ENCODE results near the gene PSME4.
"Not testable (repeated sequence)": the region's sequence is repeated elsewhere in the genome, so short reads cannot be mapped to it uniquely, and the experiment has no call there.

The PSME4 gene

GRCh38 chr2:53851052-53851757 is 119.6 kb downstream of the PSME4 start:
- DNase-seq; H3K27me3 ChIP-seq (replicated peaks; ENCODE audit: control insufficient read depth, insufficient read depth, low read length, poor library complexity, severe bottlenecking); H3K9me3 ChIP-seq (ENCODE audit: control insufficient read depth, low read length); H3K36me3 ChIP-seq (ENCODE audit: control insufficient read depth, insufficient read depth, low read length); H3K4me3 ChIP-seq (ENCODE audit: insufficient read depth, low read depth, low read length, poor library complexity, severe bottlenecking); H3K4me1 ChIP-seq (ENCODE audit: control insufficient read depth, insufficient read depth, low read length, poor library complexity, severe bottlenecking); H3K27ac ChIP-seq (ENCODE audit: insufficient read depth, low read length, poor library complexity, severe bottlenecking): not testable (repeated sequence)

GRCh38 chr2:53848062-53848461 is 122.7 kb downstream of the PSME4 start:
- no peak for DNase-seq
- Histone ChIP-seq H3K27me3 (replicated peaks; ENCODE audit: control insufficient read depth, insufficient read depth, low read length, poor library complexity, severe bottlenecking) (no peaks in the 10 kb centered on the region), H3K27ac (ENCODE audit: insufficient read depth, low read length, poor library complexity, severe bottlenecking) (no peak overlapping the region), H3K9me3 (ENCODE audit: control insufficient read depth, low read length) (no peaks in the 10 kb centered on the region), H3K4me3 (ENCODE audit: insufficient read depth, low read depth, low read length, poor library complexity, severe bottlenecking) (no peak overlapping the region), H3K4me1 (ENCODE audit: control insufficient read depth, insufficient read depth, low read length, poor library complexity, severe bottlenecking) (no peaks in the 10 kb centered on the region), H3K36me3 (ENCODE audit: control insufficient read depth, insufficient read depth, low read length) (no peaks in the 10 kb centered on the region)

GRCh38 chr2:53843595-53843994 is 127.2 kb downstream of the PSME4 start:
- Histone ChIP-seq H3K27ac (ENCODE audit: insufficient read depth, low read length, poor library complexity, severe bottlenecking) (no peak overlapping the region), H3K4me1 (ENCODE audit: control insufficient read depth, insufficient read depth, low read length, poor library complexity, severe bottlenecking) (no peaks in the 10 kb centered on the region), H3K36me3 (ENCODE audit: control insufficient read depth, insufficient read depth, low read length) (no peaks in the 10 kb centered on the region), H3K9me3 (ENCODE audit: control insufficient read depth, low read length) (no peaks in the 10 kb centered on the region), H3K4me3 (ENCODE audit: insufficient read depth, low read depth, low read length, poor library complexity, severe bottlenecking) (no peak overlapping the region), H3K27me3 (replicated peaks; ENCODE audit: control insufficient read depth, insufficient read depth, low read length, poor library complexity, severe bottlenecking) (no peaks in the 10 kb centered on the region)
- DNase-seq = no peak

GRCh38 chr2:53842891-53843290 is 127.9 kb downstream of the PSME4 start:
- DNase-seq = no peak
- Histone ChIP-seq H3K9me3 (ENCODE audit: control insufficient read depth, low read length) (no peaks in the 10 kb centered on the region), H3K36me3 (ENCODE audit: control insufficient read depth, insufficient read depth, low read length) (no peaks in the 10 kb centered on the region), H3K4me3 (ENCODE audit: insufficient read depth, low read depth, low read length, poor library complexity, severe bottlenecking) (no peak overlapping the region), H3K4me1 (ENCODE audit: control insufficient read depth, insufficient read depth, low read length, poor library complexity, severe bottlenecking) (no peaks in the 10 kb centered on the region), H3K27me3 (replicated peaks; ENCODE audit: control insufficient read depth, insufficient read depth, low read length, poor library complexity, severe bottlenecking) (no peaks in the 10 kb centered on the region), H3K27ac (ENCODE audit: insufficient read depth, low read length, poor library complexity, severe bottlenecking) (no peak overlapping the region)

- not testable (repeated sequence) for DNase-seq; H3K4me1 ChIP-seq (ENCODE audit: control insufficient read depth, insufficient read depth, low read length, poor library complexity, severe bottlenecking); H3K9me3 ChIP-seq (ENCODE audit: control insufficient read depth, low read length); H3K4me3 ChIP-seq (ENCODE audit: insufficient read depth, low read depth, low read length, poor library complexity, severe bottlenecking); H3K36me3 ChIP-seq (ENCODE audit: control insufficient read depth, insufficient read depth, low read length); H3K27me3 ChIP-seq (replicated peaks; ENCODE audit: control insufficient read depth, insufficient read depth, low read length, poor library complexity, severe bottlenecking); H3K27ac ChIP-seq (ENCODE audit: insufficient read depth, low read length, poor library complexity, severe bottlenecking)
Observed at GRCh38 chr2:53841651-53842050, 129.1 kb downstream of the PSME4 start.

- DNase-seq = no peak
- H3K27ac ChIP-seq (ENCODE audit: insufficient read depth, low read length, poor library complexity, severe bottlenecking) = no peak overlapping the region
- no peaks in the 10 kb centered on the region for H3K9me3 ChIP-seq (ENCODE audit: control insufficient read depth, low read length)
- no peak overlapping the region for H3K4me3 ChIP-seq (ENCODE audit: insufficient read depth, low read depth, low read length, poor library complexity, severe bottlenecking)
- no peaks in the 10 kb centered on the region for H3K4me1 ChIP-seq (ENCODE audit: control insufficient read depth, insufficient read depth, low read length, poor library complexity, severe bottlenecking)
- no peaks in the 10 kb centered on the region for H3K27me3 ChIP-seq (replicated peaks; ENCODE audit: control insufficient read depth, insufficient read depth, low read length, poor library complexity, severe bottlenecking)
- no peaks in the 10 kb centered on the region for H3K36me3 ChIP-seq (ENCODE audit: control insufficient read depth, insufficient read depth, low read length)
Observed at GRCh38 chr2:53840580-53840979, 130.2 kb downstream of the PSME4 start.

GRCh38 chr2:53829980-53830290 is 140.9 kb downstream of the PSME4 start:
- not testable (repeated sequence) for H3K9me3 ChIP-seq (ENCODE audit: control insufficient read depth, low read length); H3K4me3 ChIP-seq (ENCODE audit: insufficient read depth, low read depth, low read length, poor library complexity, severe bottlenecking); H3K27ac ChIP-seq (ENCODE audit: insufficient read depth, low read length, poor library complexity, severe bottlenecking); H3K36me3 ChIP-seq (ENCODE audit: control insufficient read depth, insufficient read depth, low read length); H3K4me1 ChIP-seq (ENCODE audit: control insufficient read depth, insufficient read depth, low read length, poor library complexity, severe bottlenecking); H3K27me3 ChIP-seq (replicated peaks; ENCODE audit: control insufficient read depth, insufficient read depth, low read length, poor library complexity, severe bottlenecking); DNase-seq

- no peaks in the 10 kb centered on the region for H3K9me3 ChIP-seq (ENCODE audit: control insufficient read depth, low read length)
- H3K4me1 ChIP-seq (ENCODE audit: control insufficient read depth, insufficient read depth, low read length, poor library complexity, severe bottlenecking) = no peaks in the 10 kb centered on the region
- DNase-seq = no peak
- H3K4me3 ChIP-seq (ENCODE audit: insufficient read depth, low read depth, low read length, poor library complexity, severe bottlenecking) = no peak overlapping the region
- no peaks in the 10 kb centered on the region for H3K36me3 ChIP-seq (ENCODE audit: control insufficient read depth, insufficient read depth, low read length)
- H3K27me3 ChIP-seq (replicated peaks; ENCODE audit: control insufficient read depth, insufficient read depth, low read length, poor library complexity, severe bottlenecking) = no peaks in the 10 kb centered on the region
- no peak overlapping the region for H3K27ac ChIP-seq (ENCODE audit: insufficient read depth, low read length, poor library complexity, severe bottlenecking)
Observed at GRCh38 chr2:53829273-53829979, 141.4 kb downstream of the PSME4 start.

GRCh38 chr2:53828331-53828730 is 142.5 kb downstream of the PSME4 start:
- no peak overlapping the region for H3K4me3 ChIP-seq (ENCODE audit: insufficient read depth, low read depth, low read length, poor library complexity, severe bottlenecking)
- no peaks in the 10 kb centered on the region for H3K4me1 ChIP-seq (ENCODE audit: control insufficient read depth, insufficient read depth, low read length, poor library complexity, severe bottlenecking)
- H3K27ac ChIP-seq (ENCODE audit: insufficient read depth, low read length, poor library complexity, severe bottlenecking) = no peak overlapping the region
- no peak for DNase-seq
- H3K9me3 ChIP-seq (ENCODE audit: control insufficient read depth, low read length) = no peaks in the 10 kb centered on the region
- no peaks in the 10 kb centered on the region for H3K36me3 ChIP-seq (ENCODE audit: control insufficient read depth, insufficient read depth, low read length)
- H3K27me3 ChIP-seq (replicated peaks; ENCODE audit: control insufficient read depth, insufficient read depth, low read length, poor library complexity, severe bottlenecking) = no peaks in the 10 kb centered on the region

GRCh38 chr2:53827398-53828175 is 143.2 kb downstream of the PSME4 start:
- H3K27ac ChIP-seq (ENCODE audit: insufficient read depth, low read length, poor library complexity, severe bottlenecking) = no peak overlapping the region
- H3K4me1 ChIP-seq (ENCODE audit: control insufficient read depth, insufficient read depth, low read length, poor library complexity, severe bottlenecking) = no peaks in the 10 kb centered on the region
- no peaks in the 10 kb centered on the region for H3K27me3 ChIP-seq (replicated peaks; ENCODE audit: control insufficient read depth, insufficient read depth, low read length, poor library complexity, severe bottlenecking)

More at GRCh38 chr2:53827398-53828175, 143.2 kb downstream of the PSME4 start:
- Histone ChIP-seq H3K36me3 (ENCODE audit: control insufficient read depth, insufficient read depth, low read length) (no peaks in the 10 kb centered on the region), H3K9me3 (ENCODE audit: control insufficient read depth, low read length) (no peaks in the 10 kb centered on the region), H3K4me3 (ENCODE audit: insufficient read depth, low read depth, low read length, poor library complexity, severe bottlenecking) (no peak overlapping the region)
- no peak for DNase-seq
